Measurements from ENCODE around the gene NDUFV1. TPM values are rescaled to one million over a fixed set of nuclear protein-coding genes. Genes with fewer than 3 reads are reported as not detected.

NDUFV1 gene
- total RNA-seq, 3 donors from 2014 or later = 159 to 222 (median 186) TPM

DNA sequence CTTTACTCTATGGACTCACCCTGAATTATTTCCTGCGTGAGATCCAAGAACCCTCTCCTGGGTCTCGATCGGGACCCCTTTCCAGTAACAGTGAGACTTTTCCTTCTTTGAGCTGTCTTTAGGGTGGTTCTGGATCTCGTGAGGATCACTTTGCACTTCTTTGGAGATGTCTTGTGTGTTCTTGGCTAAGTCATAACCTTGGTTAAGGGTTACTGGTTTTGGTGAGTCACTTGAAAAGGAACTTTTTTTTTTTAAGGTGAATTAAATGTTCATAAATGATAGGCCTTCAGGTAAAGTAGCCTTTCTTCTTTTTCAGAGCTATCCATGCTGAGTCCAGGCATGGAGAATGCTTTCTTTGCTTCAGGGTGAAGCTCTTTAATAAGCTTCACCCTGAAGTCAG is 42.5 kb upstream of the NDUFV1 start:
- TF ChIP-seq CTCF (IDR thresholded peaks at IDR 0.05) = no peak
- TF ChIP-seq POLR2AphosphoS5 (IDR thresholded peaks at IDR 0.05) = no peak
- TF ChIP-seq POLR2A (IDR thresholded peaks at IDR 0.05) = no peak
- intact Hi-C loops (cut with DNase I; ENCODE audit: low total_unique reads) = no loop called here

GRCh38 chr11:67571443-67571842 is 35.3 kb upstream of the NDUFV1 start:
- no peak for DNase-seq (ENCODE audit: low spot score in 2 of 2)
- no peak overlapping the region for H3K27ac ChIP-seq
- no peaks in the 10 kb centered on the region for H3K36me3 ChIP-seq
- no peak overlapping the region for H3K4me3 ChIP-seq
- intact Hi-C loops (cut with DNase I; ENCODE audit: low total_unique reads) = no loop called here
- TF ChIP-seq CTCF (IDR thresholded peaks at IDR 0.05) = no peak
- no peak for TF ChIP-seq POLR2A (IDR thresholded peaks at IDR 0.05)
- TF ChIP-seq POLR2AphosphoS5 (IDR thresholded peaks at IDR 0.05) = no peak
- no peaks in the 10 kb centered on the region for H3K4me1 ChIP-seq
- no peaks in the 10 kb centered on the region for H3K27me3 ChIP-seq
- H3K9me3 ChIP-seq = no peaks in the 10 kb centered on the region

More for the DNA sequence above, 42.5 kb upstream of the NDUFV1 start:
- Histone ChIP-seq H3K36me3 (no peaks in the 10 kb centered on the region), H3K27ac (no peak overlapping the region), H3K4me3 (no peak overlapping the region), H3K27me3 (no peaks in the 10 kb centered on the region), H3K9me3 (no peaks in the 10 kb centered on the region), H3K4me1 (no peaks in the 10 kb centered on the region)
- no peak for DNase-seq (ENCODE audit: low spot score in 2 of 2)

- no peaks in the 10 kb centered on the region for H3K36me3 ChIP-seq
- no peaks in the 10 kb centered on the region for H3K9me3 ChIP-seq
- no peak overlapping the region for H3K27ac ChIP-seq
- no peaks in the 10 kb centered on the region for H3K4me1 ChIP-seq
- no peaks in the 10 kb centered on the region for H3K27me3 ChIP-seq
- intact Hi-C loops (cut with DNase I; ENCODE audit: low total_unique reads) = no loop called here
- DNase-seq (ENCODE audit: low spot score in 2 of 2) = no peak
- TF ChIP-seq CTCF (IDR thresholded peaks at IDR 0.05) (no peak), POLR2AphosphoS5 (IDR thresholded peaks at IDR 0.05) (no peak), POLR2A (IDR thresholded peaks at IDR 0.05) (no peak)
- no peak overlapping the region for H3K4me3 ChIP-seq
These were observed 34.4 kb upstream of the NDUFV1 start for GRCh38 chr11:67572305-67572704.

GRCh38 chr11:67572747-67573419 is 33.9 kb upstream of the NDUFV1 start:
- H3K27ac ChIP-seq = no peak overlapping the region
- H3K4me3 ChIP-seq = no peak overlapping the region
- DNase-seq (ENCODE audit: low spot score in 2 of 2) = peak; percentile 54 to 59
- TF ChIP-seq POLR2A (IDR thresholded peaks at IDR 0.05) (no peak), CTCF (IDR thresholded peaks at IDR 0.05) (peak; percentile 41 to 73 (median 52))
- H3K36me3 ChIP-seq = no peaks in the 10 kb centered on the region
- no peaks in the 10 kb centered on the region for H3K27me3 ChIP-seq
- no peaks in the 10 kb centered on the region for H3K9me3 ChIP-seq
- H3K4me1 ChIP-seq = no peaks in the 10 kb centered on the region
- intact Hi-C loops (cut with DNase I; ENCODE audit: low total_unique reads) = no loop called here

DNA sequence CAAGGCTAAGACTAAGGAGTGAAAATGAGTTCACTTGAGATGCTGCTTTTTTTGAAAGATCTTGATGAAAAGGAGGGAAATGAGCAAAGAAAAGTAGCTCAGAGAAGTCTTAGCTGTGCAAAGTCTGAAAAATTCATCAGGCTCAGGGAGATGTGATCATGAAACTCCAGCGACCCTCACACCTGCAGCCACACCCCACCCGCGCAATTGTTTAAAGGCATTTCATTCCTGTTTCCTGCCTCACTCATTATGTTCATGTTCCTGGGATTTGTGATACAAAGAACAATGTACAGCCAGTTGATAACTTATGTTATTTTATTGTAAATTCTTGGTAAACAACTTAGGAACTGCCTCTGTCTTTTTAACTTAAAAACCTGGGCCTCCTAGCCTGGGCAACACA is 31.8 kb upstream of the NDUFV1 start:
- intact Hi-C loops (cut with DNase I; ENCODE audit: low total_unique reads) = no loop called here
- no peaks in the 10 kb centered on the region for H3K36me3 ChIP-seq
- DNase-seq (ENCODE audit: low spot score in 2 of 2) = no peak
- H3K27me3 ChIP-seq = no peaks in the 10 kb centered on the region
- no peak overlapping the region for H3K4me3 ChIP-seq
- no peak for TF ChIP-seq CTCF (IDR thresholded peaks at IDR 0.05)
- no peak for TF ChIP-seq POLR2A (IDR thresholded peaks at IDR 0.05)
- TF ChIP-seq POLR2AphosphoS5 (IDR thresholded peaks at IDR 0.05) = no peak
- H3K4me1 ChIP-seq = no peaks in the 10 kb centered on the region
- no peaks in the 10 kb centered on the region for H3K9me3 ChIP-seq
- no peak overlapping the region for H3K27ac ChIP-seq

Measured in breast epithelium (tissue), 4 donors.